IMR-90 (cell line): ENCODE measurements around the gene WDR37. TPM values are rescaled to one million over a fixed set of nuclear protein-coding genes. Genes with fewer than 3 reads are reported as not detected.

Source experiments
- ATAC-seq: fragments of 200-7000 bp; cut with Tn5 transposase; 2 replicates; pipeline ENCODE4 v1.9.1; 2020; ENCODE audit warnings: low read depth, mild to moderate bottlenecking, moderate library complexity
- BruUV-seq: library from RNA; stranded (reverse); fragments of 400-500 nt; replicated peaks from 2 replicates; lab custom pipeline; 2021; lab: Mats Ljungman, UMichigan
- CTCF ChIA-PET: fragments of 300-600 bp; formaldehyde crosslinking; extraction: SDS; loops from one replicate; lab custom pipeline; 2021; ENCODE audit warnings: antibody characterized with exemption; lab: Yijun Ruan, JAX
- POLR2A ChIA-PET: fragments of 300-600 bp; sonication (Branson Sonifier 250); formaldehyde crosslinking; loops from one replicate; lab custom pipeline; 2022; ENCODE audit warnings: antibody characterized with exemption; ENCODE audit not compliant: unreplicated experiment; lab: Charles Lee
- DNase-seq: peaks from one replicate; pipeline ENCODE4 v3.0.0; 2013
- H2AFZ ChIP-seq: replicated peaks from 2 replicates; pipeline ENCODE3; 2013; ENCODE audit warnings: low read length, mild to moderate bottlenecking; ENCODE audit not compliant: poor library complexity
- H2AK5ac ChIP-seq: 2 replicates; pipeline ENCODE4 v1.6.1; 2013; ENCODE audit warnings: low read depth, low read length, inconsistent platforms
- H2AK9ac ChIP-seq: replicated peaks from 2 replicates; pipeline ENCODE3; 2013; ENCODE audit warnings: mild to moderate bottlenecking, low read depth, low read length, moderate library complexity; ENCODE audit not compliant: poor library complexity
- H2BK120ac ChIP-seq: 2 replicates; pipeline ENCODE4 v1.6.1; 2013; ENCODE audit warnings: low read depth, low read length, inconsistent platforms
- H2BK15ac ChIP-seq: 3 replicates; pipeline ENCODE4 v1.6.1; 2013; ENCODE audit warnings: low read depth, low read length, inconsistent platforms
- H2BK20ac ChIP-seq: 2 replicates; pipeline ENCODE4 v1.6.1; 2013; ENCODE audit warnings: low read depth, mild to moderate bottlenecking, inconsistent platforms, low read length, moderate library complexity
- H2BK5ac ChIP-seq: 2 replicates; pipeline ENCODE4 v1.6.1; 2013; ENCODE audit warnings: mild to moderate bottlenecking, low read depth, low read length, inconsistent platforms; ENCODE audit not compliant: poor library complexity, severe bottlenecking
- H3K14ac ChIP-seq: replicated peaks from 2 replicates; pipeline ENCODE4 v1.6.1; 2013; ENCODE audit warnings: low read depth, low read length, inconsistent platforms
- H3K18ac ChIP-seq: 2 replicates; pipeline ENCODE4 v1.6.1; 2013; ENCODE audit warnings: low read depth, low read length, control low read depth
- H3K23ac ChIP-seq: 2 replicates; pipeline ENCODE4 v1.6.1; 2013; ENCODE audit warnings: low read depth, low read length, inconsistent platforms
- H3K27ac ChIP-seq: 2 replicates; pipeline ENCODE4 v1.5.1; 2013; ENCODE audit warnings: mild to moderate bottlenecking, control low read depth, low read length; ENCODE audit not compliant: insufficient read depth
- H3K27me3 ChIP-seq: 2 replicates; pipeline ENCODE4 v1.6.1; 2013; ENCODE audit warnings: low read length; ENCODE audit not compliant: control insufficient read depth, insufficient read depth
- H3K36me3 ChIP-seq: 2 replicates; pipeline ENCODE4 v1.6.1; 2013; ENCODE audit warnings: low read length, mixed read lengths; ENCODE audit not compliant: control insufficient read depth, insufficient read depth
- H3K4ac ChIP-seq: 2 replicates; pipeline ENCODE4 v1.6.1; 2013; ENCODE audit warnings: low read depth, low read length, inconsistent platforms
- H3K4me1 ChIP-seq: 2 replicates; pipeline ENCODE4 v1.6.1; 2013; ENCODE audit warnings: low read length, mixed read lengths; ENCODE audit not compliant: control insufficient read depth, insufficient read depth
- H3K4me2 ChIP-seq: 2 replicates; pipeline ENCODE4 v1.6.1; 2013; ENCODE audit warnings: low read depth, mild to moderate bottlenecking, control low read depth, low read length, moderate library complexity
- H3K4me3 ChIP-seq: 2 replicates; pipeline ENCODE4 v1.5.1; 2013; ENCODE audit warnings: low read depth, mild to moderate bottlenecking, control low read depth, low read length, moderate library complexity; ENCODE audit not compliant: insufficient read depth
- H3K56ac ChIP-seq: 2 replicates; pipeline ENCODE4 v1.6.1; 2013; ENCODE audit warnings: low read length, inconsistent platforms; ENCODE audit not compliant: insufficient read depth; ENCODE audit errors: extremely low read depth
- H3K79me1 ChIP-seq, 2 experiments: 2 replicates each; pipeline ENCODE4 v1.6.1; 2013; ENCODE audit warnings: low read length in 2 of 2, inconsistent platforms in 1 of 2, low read depth in 1 of 2
- H3K9ac ChIP-seq: 2 replicates; pipeline ENCODE4 v1.6.1; 2013; ENCODE audit warnings: low read depth, low read length, control low read depth
- H3K9me1 ChIP-seq: 2 replicates; pipeline ENCODE4 v1.6.1; 2013; ENCODE audit warnings: low read length, inconsistent platforms; ENCODE audit not compliant: insufficient read depth
- H3K9me3 ChIP-seq: 2 replicates; pipeline ENCODE4 v1.6.1; 2013; ENCODE audit warnings: low read length; ENCODE audit not compliant: control insufficient read depth, insufficient read depth
- H4K20me1 ChIP-seq: 2 replicates; pipeline ENCODE4 v1.6.1; 2013; ENCODE audit warnings: low read length, inconsistent platforms; ENCODE audit not compliant: insufficient read depth
- H4K5ac ChIP-seq: 2 replicates; pipeline ENCODE4 v1.6.1; 2013; ENCODE audit warnings: mild to moderate bottlenecking, low read depth, low read length, control low read depth
- H4K8ac ChIP-seq, 2 experiments: 2 replicates each; pipeline ENCODE4 v1.6.1; 2013; ENCODE audit warnings: low read depth in 2 of 2, low read length in 2 of 2, control low read depth in 1 of 2, inconsistent platforms in 1 of 2
- H4K91ac ChIP-seq: 2 replicates; pipeline ENCODE4 v1.6.1; 2013; ENCODE audit warnings: low read depth, low read length, inconsistent platforms; ENCODE audit not compliant: insufficient read depth
- FOS ChIP-seq: fragments of 150-350 bp; IDR thresholded peaks from 2 replicates; pipeline ENCODE4 v1.6.1; 2016; ENCODE audit warnings: low read depth, low read length
- USF2 ChIP-seq: fragments of 150-350 bp; IDR thresholded peaks from 2 replicates; pipeline ENCODE4 v1.6.1; 2017; ENCODE audit warnings: mild to moderate bottlenecking, antibody characterized with exemption, low read length, low read depth
- WGBS, 2 experiments: methylation state at CpG; one replicate each; pipeline versions ENCODE4 v1.1.5 to v1.1.7; 2013; ENCODE audit warnings: missing lambda C conversion rate in 2 of 2; ENCODE audit not compliant: insufficient read length in 1 of 2; ENCODE audit errors: extremely low coverage in 2 of 2; 5-methylcytosine and 5-hydroxymethylcytosine counted together
- dilution Hi-C: fragments of 300-500 bp; cut with HindIII; formaldehyde crosslinking; loops from one replicate; pipeline ENCODE4 v1.14.3; 2018; ENCODE audit warnings: low sequenced_read_pairs; ENCODE audit not compliant: unreplicated experiment
- in situ Hi-C: fragments of 300-500 bp; cut with MboI; formaldehyde crosslinking; loops from 3 replicates; pipeline ENCODE4 v1.14.3; 2019; ENCODE audit warnings: low sequenced_read_pairs, inconsistent platforms, mixed read lengths
- intact Hi-C: fragments of 100-400 bp; cut with micrococcal nuclease; formaldehyde crosslinking; loops from 2 replicates; pipeline ENCODE4 v1.10.0; 2022
- polyA plus RNA-seq, 3 experiments: library from polyadenylated mRNA; depleted of rRNA; stranded (reverse); fragments of >200 nt; gene quantifications; 2 replicates each; pipeline ENCODE4 v1.2.3, GENCODE V29; 2012; ENCODE audit warnings: low replicate concordance in 1 of 3
- total RNA-seq: library from RNA; depleted of rRNA; stranded (reverse); fragments of >200 nt; gene quantifications from 2 replicates; pipeline ENCODE4 v1.2.3, GENCODE V29; 2012

Gene WDR37
- total and polyA plus RNA-seq, 2 of the 4 experiments (the other 2 are of a cell fraction): 12.7 to 14.5 TPM

DNA sequence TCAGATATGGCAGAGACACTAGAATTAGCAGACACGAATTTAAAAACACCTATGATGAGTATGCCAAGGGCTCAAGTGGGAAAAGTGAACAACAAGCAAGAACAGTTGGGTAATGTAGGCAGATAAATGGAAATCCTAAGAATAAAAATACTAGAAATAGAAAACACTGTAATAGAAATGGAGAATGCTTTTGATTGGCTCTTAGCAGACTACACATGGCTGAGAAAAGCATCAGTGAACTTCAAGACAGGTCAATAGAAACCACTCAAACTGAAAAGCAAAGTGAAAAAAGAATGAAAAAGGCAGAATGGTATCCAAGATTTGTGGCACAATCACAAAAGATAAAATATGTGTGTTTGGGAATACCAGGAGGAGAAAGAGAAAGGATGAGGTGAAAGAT lies 82.3 kb downstream of the WDR37 start:
- ChIA-PET POLR2A (no interaction called here), CTCF (no interaction called here)
- Histone ChIP-seq H3K4me3 (no peak overlapping the region), H4K8ac (no peak overlapping the region), H2AFZ (no peak overlapping the region), H2AK9ac (no peak overlapping the region), H3K14ac (no peak overlapping the region), H2BK120ac (no peak overlapping the region), H3K23ac (no peak overlapping the region), H3K9ac (no peak overlapping the region), H4K5ac (no peak overlapping the region), H3K18ac (no peak overlapping the region), H4K91ac (no peak overlapping the region), H3K27me3 (no peaks in the 10 kb centered on the region; the same call in 1 of the 2 replicates), H3K4me2 (no peak overlapping the region), H2AK5ac (no peak overlapping the region), H3K4me1 (no peaks in the 10 kb centered on the region), H3K56ac (no peak overlapping the region), H3K4ac (no peak overlapping the region), H2BK20ac (no peak overlapping the region), H3K9me3 (peaks cover 4% of the 10 kb centered on the region), H3K36me3 (no peaks in the 10 kb centered on the region), H2BK5ac (no peak overlapping the region), H4K20me1 (no peaks in the 10 kb centered on the region), H3K79me1 (no peaks in the 10 kb centered on the region), H2BK15ac (no peak overlapping the region), H3K9me1 (no peaks in the 10 kb centered on the region), H3K27ac (no peak overlapping the region)
- ATAC-seq (no peak), DNase-seq (no peak)
- TF ChIP-seq USF2 (no peak), FOS (no peak)
- dilution Hi-C loops: no loop called here
- WGBS, 2 experiments: no CpG with 5 or more reads among the region's 1 CpG
- intact Hi-C loops: no loop called here
- BruUV-seq: no TSS peak
- in situ Hi-C loops: no loop called here
